22Rv1 (cell line): Measurements from ENCODE around the gene EMC9.

Source experiments
- CTCF ChIP-seq: fragments of 450-650 bp; IDR thresholded peaks from 2 replicates; pipeline ENCODE4 v1.5.1; 2017; ENCODE audit warnings: mild to moderate bottlenecking
- ZFX ChIP-seq: fragments of 450-650 bp; IDR thresholded peaks from 2 replicates; pipeline ENCODE4 v1.6.1; 2017; ENCODE audit warnings: antibody characterized with exemption, borderline replicate concordance

DNA sequence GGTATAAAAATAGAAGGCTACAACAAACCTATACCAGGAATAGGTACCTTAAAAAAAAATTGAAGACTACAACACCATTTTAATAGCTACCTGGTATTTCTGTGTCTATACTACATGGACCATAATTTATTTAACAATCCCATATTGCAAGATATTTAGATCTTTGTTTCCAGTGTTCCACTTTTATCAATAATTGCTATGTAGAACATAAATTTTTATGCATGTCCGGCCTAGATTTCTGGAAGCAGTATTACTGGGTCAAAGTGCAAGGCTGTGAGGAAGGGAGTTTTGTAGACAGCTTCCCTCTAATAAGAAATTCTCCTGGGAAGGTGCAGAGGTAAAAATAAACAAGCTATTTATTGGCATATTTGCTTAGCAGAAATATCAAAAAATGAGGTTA, 30.9 kb downstream of the EMC9 start:
- TF ChIP-seq CTCF (no peak), ZFX (no peak)
